ENCODE measurements around the gene HID1.

DNA sequence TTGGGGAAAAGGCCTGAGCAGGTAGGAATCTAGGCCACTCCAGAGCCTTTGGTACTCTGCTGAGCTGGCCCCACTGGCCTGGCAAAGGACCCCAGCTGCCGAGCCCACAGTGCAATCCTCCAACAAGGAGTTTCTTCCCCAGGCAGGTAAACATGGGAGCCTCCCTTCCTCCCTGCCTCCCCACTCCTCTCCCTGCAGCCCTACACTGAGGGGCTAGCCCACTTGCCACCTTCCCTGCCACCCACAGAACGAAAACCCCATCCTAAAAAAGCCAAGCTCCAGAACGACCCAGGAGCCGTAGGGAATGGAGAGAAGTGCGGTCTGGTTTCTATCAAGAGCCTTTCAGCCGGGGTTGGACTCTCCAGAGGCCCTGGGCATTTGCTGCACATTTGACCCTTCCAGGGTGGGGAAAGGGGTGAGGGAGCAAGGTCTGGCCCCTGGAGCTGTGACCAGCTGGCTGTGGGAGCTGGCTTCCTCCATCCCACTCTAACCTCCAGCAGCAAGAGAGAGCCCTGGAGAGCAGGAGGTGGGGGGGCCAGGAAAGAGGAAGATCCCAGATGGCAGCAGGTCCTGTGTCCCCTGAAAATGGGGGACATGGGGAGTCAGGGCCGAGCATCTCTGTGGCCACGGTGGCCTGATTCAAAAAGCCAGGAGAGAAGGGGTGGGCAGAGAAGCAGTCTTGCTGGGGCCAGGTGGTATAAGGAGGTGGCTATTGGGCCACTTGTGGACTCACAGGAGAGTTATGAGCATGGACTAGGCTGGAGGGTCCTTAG, 1.3 kb downstream of the HID1 start:
- TF ChIP-seq GATA2 (IDR thresholded peaks at IDR 0.05; ENCODE audit: low read depth, low read length) (no peak), GATA3 (IDR thresholded peaks at IDR 0.05; ENCODE audit: low read depth, low read length) (no peak)
